ENCODE data around the gene MAN1C1. TPM values are rescaled to one million over a fixed set of nuclear protein-coding genes. Genes with fewer than 3 reads are reported as not detected.

The MAN1C1 gene
- total and polyA plus RNA-seq, 2 donors from 2014 or later = 31.7 to 65.5 TPM

- no peak overlapping the region for H3K27ac ChIP-seq (ENCODE audit: low read depth in 2 of 2, low read length in 2 of 2)
- H3K9ac ChIP-seq (ENCODE audit: low read length in 3 of 3) = no peak overlapping the region
- peak; percentile 24 for TF ChIP-seq CTCF (IDR thresholded peaks at IDR 0.05; ENCODE audit: borderline replicate concordance, extremely low read depth, insufficient read depth)
- intact Hi-C loops (cut with DNase I) = no loop called here
- no peak for FAIRE-seq
- H3K4me1 ChIP-seq (ENCODE audit: control insufficient read depth in 2 of 3, insufficient read depth in 2 of 3, low read depth in 1 of 3, low read length in 3 of 3) = peaks cover 0 to 22% (median 13%) of the 10 kb centered on the region in 3 donors
- H3K36me3 ChIP-seq (ENCODE audit: control insufficient read depth in 2 of 3, insufficient read depth in 3 of 3, low read length in 3 of 3) = no peaks in the 10 kb centered on the region
- H3K9me3 ChIP-seq (ENCODE audit: control insufficient read depth in 2 of 3, insufficient read depth in 1 of 3, low read length in 3 of 3) = no peaks in the 10 kb centered on the region
- H3K27me3 ChIP-seq (ENCODE audit: control insufficient read depth, insufficient read depth, low read length) = no peaks in the 10 kb centered on the region
- H3K4me3 ChIP-seq (ENCODE audit: low read length in 3 of 3) = no peak overlapping the region
- peak in 3 of 5 donors; percentile 37 to 55 (median 48) for DNase-seq
These were observed 76.0 kb downstream of the MAN1C1 start for GRCh38 chr1:25692560-25692959.

GRCh38 chr1:25694167-25695007, 77.8 kb downstream of the MAN1C1 start:
- no peak for TF ChIP-seq CTCF (IDR thresholded peaks at IDR 0.05; ENCODE audit: borderline replicate concordance, extremely low read depth, insufficient read depth)
- Histone ChIP-seq H3K9me3 (ENCODE audit: control insufficient read depth in 2 of 3, insufficient read depth in 1 of 3, low read length in 3 of 3) (no peaks in the 10 kb centered on the region), H3K9ac (ENCODE audit: low read length in 3 of 3) (no peak overlapping the region), H3K4me1 (ENCODE audit: control insufficient read depth in 2 of 3, insufficient read depth in 2 of 3, low read depth in 1 of 3, low read length in 3 of 3) (peaks cover 0 to 22% (median 9%) of the 10 kb centered on the region in 3 donors), H3K4me3 (ENCODE audit: low read length in 3 of 3) (no peak overlapping the region), H3K27ac (ENCODE audit: low read depth in 2 of 2, low read length in 2 of 2) (peak overlapping the region; percentile 72 to 86), H3K36me3 (ENCODE audit: control insufficient read depth in 2 of 3, insufficient read depth in 3 of 3, low read length in 3 of 3) (no peaks in the 10 kb centered on the region), H3K27me3 (ENCODE audit: control insufficient read depth, insufficient read depth, low read length) (no peaks in the 10 kb centered on the region)
- DNase-seq (peak in 3 of 5 donors; percentile 37 to 89 (median 67)), FAIRE-seq (no peak)
- intact Hi-C loops (cut with DNase I) = no loop called here

GRCh38 chr1:25695090-25695770, 78.6 kb downstream of the MAN1C1 start:
- peak overlapping the region; percentile 72 to 86 for H3K27ac ChIP-seq (ENCODE audit: low read depth in 2 of 2, low read length in 2 of 2)
- no peaks in the 10 kb centered on the region for H3K36me3 ChIP-seq (ENCODE audit: control insufficient read depth in 2 of 3, insufficient read depth in 3 of 3, low read length in 3 of 3)
- intact Hi-C loops (cut with DNase I) = no loop called here
- FAIRE-seq (peak; percentile 87), DNase-seq (peak in 4 of 5 donors; percentile 42 to 93 (median 78))
- H3K9ac ChIP-seq (ENCODE audit: low read length in 3 of 3) = no peak overlapping the region
- peak; percentile 15 for TF ChIP-seq CTCF (IDR thresholded peaks at IDR 0.05; ENCODE audit: borderline replicate concordance, extremely low read depth, insufficient read depth)
- H3K27me3 ChIP-seq (ENCODE audit: control insufficient read depth, insufficient read depth, low read length) = no peaks in the 10 kb centered on the region
- peaks cover 0 to 22% (median 14%) of the 10 kb centered on the region in 3 donors for H3K4me1 ChIP-seq (ENCODE audit: control insufficient read depth in 2 of 3, insufficient read depth in 2 of 3, low read depth in 1 of 3, low read length in 3 of 3)
- H3K4me3 ChIP-seq (ENCODE audit: low read length in 3 of 3) = no peak overlapping the region
- H3K9me3 ChIP-seq (ENCODE audit: control insufficient read depth in 2 of 3, insufficient read depth in 1 of 3, low read length in 3 of 3) = no peaks in the 10 kb centered on the region

Data from kidney (tissue), 14 donors.